SHP77 (cell line): ENCODE data around the gene MAPK4.
"Not testable (repeated sequence)": the region's sequence is repeated elsewhere in the genome, so short reads cannot be mapped to it uniquely, and the experiment has no call there.

Source experiments
- DNase-seq, 2 experiments: peaks; one replicate each; lab custom pipeline; 2025; lab: John Stamatoyannopoulos, UW

MAPK4 gene

DNA sequence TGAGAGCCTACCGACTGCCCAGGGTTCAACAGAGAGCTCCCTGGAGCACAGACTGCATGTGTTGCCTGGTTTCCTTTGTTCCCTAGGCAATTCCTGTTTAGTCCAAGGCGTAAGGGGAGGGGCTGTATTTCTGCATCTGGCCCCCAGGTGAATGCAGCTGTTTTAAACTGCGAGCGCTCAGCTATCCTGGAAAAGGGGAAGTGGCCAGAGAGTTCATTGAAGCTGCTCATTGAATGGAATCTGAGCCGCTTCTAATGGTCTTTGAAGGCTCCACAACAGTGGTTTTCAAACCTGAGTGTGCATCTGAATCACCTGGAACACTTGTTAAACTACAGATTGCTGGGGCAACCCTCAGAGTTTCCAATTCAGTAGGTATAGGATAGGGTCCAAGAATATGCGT is 18.1 kb downstream of the MAPK4 start:
- DNase-seq = no peak

DNA sequence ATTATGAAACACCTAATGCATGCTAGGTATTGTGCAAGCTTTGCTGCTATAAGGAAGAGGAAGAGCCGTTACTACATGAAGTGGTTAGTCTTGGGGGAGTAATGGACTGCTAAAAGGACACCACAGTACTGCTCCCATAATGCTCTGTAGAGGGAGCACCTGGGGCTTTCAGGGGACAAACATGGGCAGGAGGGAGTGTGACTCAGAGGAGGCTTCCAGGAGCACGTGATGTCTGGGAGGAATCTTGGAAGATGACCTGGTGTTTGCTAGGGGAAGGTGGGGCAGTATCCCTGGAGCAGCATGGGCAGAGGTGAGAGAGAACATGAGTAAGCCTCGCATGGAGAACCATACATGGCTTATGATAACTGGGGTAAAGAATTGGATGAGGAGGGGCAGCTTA is 18.8 kb downstream of the MAPK4 start:
- no peak for DNase-seq

DNA sequence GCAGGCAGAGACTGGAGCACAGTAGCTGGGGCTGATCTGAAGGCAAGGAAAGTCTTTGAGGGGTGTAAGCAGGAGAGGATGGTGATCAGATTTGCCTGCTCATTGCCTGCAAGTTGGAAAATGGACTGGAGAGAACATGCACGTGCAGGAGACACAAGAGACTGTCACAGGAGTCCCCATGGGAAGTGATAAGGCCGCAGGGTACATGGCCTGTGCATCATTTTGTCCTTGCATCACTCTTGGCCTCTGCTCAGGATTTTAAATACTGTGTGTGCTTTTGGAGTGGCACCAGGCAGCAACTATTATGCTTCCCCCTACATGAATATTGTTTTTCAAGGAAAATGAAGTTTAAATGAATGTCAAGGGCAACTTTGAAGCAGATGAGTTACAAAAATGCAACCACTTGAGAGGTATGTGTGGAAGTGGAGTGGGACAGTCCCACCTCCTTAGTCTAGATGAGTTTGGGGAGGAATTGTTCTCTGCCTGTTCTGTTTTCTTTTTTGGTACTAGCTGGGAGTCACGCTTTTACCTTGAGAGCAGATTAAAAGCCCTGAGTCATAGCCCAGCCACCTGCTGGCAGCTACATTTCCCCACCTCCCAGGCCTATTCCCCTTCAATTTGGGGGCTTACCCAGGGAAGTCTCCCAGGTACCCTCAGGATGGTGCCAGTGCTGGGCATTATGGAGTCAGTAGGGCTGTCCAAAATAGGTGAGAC is 19.3 kb downstream of the MAPK4 start:
- no peak for DNase-seq

DNA sequence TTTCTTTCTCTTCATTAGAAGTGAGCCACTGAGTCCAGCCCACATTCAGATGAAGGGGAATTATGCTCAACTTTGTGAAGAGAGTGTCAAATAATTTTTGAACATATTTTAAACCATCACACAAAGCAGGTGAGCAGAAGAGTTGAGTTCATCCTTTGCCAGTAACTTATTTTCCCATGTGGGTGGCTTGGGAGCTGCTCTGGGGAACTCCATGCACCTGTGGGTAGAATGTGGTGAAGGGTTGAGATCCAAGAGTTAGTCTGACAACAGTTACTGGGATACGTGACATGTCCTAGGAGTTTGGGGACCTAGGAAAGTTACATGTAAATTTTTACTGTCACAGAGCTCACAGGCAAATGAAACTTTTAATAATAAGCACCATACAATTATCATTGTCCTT is 21.6 kb downstream of the MAPK4 start:
- no peak for DNase-seq

DNA sequence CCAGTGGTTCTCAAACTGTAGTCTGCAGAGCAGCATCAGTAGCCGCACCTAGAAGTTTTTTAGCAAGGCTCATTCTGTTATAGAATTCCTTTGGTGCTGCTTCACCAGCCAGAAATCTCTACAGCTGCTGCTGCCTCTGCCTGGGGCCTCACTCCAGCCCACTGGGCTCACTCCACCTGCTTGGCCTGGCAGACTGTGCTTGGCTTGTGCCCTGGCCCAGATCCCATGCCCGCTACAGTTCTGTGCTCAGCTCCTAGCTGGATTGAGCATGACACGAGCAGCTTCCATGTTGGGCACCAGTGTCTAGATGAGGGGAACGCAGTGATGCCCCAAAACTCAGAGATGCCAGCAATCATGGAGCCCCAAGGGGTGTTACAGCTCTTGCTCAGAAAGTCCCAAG is 22.6 kb downstream of the MAPK4 start:
- DNase-seq = no peak

DNA sequence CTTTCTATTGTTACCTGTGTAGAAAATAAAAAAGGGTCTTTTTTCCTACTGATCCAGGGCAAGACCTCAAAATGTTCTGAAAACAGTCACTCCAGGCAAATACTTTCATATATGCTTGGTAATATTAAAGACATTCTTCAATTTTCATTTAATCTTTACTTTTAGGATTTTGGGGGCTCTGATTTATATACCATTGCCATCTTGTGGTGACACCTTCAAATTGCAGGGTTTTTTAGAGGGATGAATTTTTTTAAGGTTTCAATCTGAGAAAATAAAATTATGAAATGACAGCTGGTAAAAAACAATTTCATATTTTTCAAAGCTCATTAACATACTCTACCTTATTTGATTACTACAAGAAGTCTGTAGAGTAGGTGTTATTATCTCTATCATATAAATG is 26.8 kb downstream of the MAPK4 start:
- DNase-seq = no peak

DNA sequence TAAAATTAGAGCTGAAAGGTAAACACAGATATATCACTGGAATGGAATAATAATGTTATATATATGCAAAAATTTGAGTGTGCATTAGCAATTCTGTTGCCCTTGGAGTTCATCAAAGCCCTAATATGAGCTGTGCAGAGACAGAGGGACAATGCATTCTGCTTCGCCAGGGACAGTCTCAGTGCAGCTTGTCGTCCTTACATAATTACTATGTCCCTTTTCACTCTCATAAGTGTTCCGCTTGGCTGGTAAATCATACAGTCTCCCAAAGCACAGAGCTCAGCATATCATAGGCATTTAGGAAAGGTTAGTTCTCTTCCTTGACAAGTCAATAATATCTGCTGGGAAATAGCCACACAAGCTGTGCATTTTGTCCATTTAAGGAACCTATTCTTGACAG is 30.7 kb downstream of the MAPK4 start:
- no peak for DNase-seq

DNA sequence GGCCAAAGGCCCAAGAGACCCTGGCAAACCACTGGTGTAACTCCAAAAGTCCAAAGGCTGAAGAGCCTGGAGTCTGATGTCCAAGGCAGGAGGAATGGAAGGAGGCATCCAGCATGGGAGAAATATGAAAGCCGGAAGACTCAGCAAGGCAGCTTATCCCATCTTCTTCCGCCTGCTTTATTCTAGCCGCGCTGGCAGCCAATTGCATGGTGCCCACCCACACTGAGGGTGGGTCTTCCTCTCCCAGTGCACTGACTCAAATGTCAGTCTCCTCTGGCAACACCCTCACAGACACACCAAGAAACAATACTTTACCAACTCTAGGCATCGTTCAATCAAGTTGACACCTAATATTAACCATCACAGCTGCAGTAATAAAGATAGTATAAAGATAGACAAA is 34.1 kb downstream of the MAPK4 start:
- no peak for DNase-seq

DNA sequence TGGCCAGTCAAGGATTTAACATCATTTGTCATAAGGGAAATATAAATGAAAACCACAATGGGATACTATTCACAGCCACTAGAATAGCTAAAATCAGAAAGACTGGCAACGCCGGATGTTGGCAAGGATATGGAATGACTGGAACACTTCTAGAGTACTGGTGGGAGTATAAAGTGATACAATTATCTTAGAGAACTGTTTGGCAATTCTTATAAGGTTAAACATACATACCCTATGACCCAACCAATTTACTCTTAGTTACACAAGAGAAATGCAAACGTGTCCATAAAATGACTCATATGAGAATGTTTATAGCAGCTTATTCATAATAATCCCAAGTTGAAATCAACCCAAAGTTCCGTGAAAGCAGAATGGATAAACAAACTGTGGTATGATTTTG is 35.1 kb downstream of the MAPK4 start:
- no peak for DNase-seq

DNA sequence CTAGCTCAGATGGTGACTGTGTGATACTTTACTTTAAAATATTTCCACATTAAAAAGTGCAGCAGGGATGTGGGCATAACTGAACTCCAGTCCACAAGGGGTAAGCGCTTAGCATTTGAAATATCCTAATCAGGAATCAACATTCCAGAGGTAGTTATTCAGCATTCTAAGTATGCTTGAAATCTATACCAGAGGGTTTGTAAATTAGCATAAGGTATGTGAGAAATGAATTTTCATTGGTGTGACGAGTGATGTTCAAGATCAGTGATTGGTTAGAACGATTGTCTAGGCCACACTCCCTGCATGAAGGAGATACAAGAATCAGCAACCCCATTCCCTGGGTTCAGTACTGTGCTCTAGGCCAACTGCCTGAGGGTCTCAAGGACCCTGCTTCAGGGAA is 42.6 kb downstream of the MAPK4 start:
- DNase-seq = no peak

DNA sequence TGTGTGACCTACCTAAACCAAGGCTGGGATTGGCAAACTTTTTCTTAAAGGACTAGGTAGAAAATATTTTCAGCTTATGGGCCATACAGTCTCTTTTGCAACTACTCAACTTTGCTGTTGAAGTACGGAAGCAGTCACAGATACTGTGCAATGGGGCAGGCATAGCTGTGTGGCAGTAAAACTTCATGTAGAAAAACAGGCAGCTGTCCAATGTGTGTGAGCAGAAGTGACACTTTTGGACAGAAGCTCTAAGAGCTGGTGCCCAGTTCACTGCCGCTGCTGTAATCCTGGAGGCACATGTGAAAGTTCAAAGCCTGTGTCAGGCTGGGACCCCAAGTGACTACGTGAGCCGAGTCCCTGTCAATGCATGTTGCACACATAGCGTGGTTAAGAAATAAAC is 46.7 kb downstream of the MAPK4 start:
- DNase-seq = no peak

DNA sequence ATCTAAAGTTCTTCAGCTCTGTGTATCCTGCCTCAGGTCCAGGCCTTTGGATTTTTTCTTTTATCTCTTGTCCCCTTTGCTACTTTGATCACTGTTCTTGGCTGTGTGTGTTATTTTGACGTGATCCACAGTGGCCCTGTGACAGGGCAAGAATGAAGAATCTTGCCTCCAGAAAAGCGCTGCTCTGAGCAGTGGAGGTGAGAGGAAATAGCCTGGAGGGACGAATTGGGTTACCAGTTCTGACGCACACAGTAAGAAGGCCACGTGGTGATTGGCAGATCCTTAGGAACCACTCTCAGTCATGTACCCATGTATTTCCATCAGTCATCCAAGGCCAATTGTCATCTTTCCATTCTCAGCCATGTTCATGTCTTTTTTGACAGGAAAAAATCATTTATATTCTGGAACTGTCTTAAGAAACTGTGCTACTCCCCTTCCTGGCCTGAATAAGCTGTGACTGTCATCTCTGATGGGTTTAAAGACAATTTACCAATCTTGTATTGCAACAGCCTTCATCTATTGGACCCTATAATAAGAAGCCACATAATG is 47.6 kb downstream of the MAPK4 start:
- no peak for DNase-seq

DNA sequence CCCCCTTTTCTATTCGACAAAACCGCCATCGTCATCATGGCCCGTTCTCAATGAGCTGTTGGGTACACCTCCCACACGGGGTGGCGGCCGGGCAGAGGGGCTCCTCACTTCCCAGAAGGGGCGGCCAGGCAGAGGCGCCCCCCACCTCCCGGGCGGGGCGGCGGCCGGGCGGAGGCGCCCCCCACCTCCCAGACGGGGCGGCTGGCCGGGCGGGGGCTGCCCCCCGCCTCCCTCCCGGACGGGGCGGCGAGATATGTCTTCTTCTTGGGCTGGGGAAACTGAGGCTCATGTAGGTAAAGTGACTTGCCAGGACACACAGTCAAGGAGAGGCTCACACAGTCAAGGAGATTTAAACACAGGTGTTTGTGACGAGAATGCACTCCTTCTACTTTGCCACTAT is 49.3 kb downstream of the MAPK4 start:
- not testable (repeated sequence) for DNase-seq

DNA sequence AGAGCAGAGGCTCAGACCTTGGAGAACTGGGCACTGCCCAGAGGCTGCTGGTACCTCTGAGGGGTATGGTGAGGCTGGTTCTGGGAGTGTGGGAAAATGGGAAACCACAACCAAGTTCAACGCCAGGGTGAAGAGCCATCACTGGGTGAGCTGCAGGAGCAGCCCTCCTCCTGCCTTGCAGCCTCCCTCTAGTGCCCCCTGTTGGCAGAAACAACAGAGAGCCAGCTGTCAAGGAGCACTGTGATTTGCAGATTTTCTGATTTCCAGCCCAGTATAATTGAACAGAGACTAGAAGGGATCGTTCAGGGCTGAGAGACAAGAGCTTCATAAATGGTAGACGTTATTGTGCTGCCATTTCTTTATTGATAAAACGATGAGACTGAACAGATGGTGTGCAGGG is 50.5 kb downstream of the MAPK4 start:
- no peak for DNase-seq

DNA sequence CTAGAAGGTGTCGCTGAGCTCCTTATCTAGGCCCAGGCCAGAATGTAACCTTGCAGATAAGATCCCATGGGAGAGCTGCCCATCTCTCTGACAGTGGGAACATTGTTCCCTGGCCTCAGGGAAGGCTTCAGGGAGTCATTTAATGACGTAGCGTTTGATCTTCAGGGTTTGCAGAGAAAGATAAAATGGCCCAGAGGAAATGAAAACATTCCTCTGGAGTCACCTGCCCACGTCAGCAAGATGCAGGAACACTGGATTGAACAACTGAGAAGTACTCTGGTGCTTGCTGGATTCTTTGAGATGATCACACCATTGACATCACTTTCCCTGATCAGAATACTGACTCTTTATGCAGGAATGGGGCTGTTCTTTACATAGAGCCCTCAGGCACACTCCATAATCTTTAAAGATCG is 51.6 kb downstream of the MAPK4 start:
- DNase-seq = no peak

DNA sequence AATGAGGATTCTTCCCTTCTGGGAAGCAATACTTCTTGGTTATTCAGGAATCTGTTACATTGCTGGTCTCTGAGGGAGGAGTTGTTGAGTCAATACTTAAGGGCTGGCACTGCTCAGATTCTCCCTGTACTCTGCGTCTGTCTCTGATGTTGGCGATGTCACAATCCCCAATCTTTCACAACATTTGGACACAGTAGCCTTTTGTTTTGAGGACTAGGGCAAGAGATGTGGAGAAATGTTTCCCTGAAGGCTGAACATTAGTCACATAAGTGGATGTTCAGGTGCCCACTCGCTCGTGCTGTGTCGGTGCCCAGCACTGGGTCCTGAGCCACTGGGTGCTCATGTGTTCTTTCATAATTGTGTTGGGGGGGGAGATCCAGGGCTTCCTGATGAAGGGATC is 55.0 kb downstream of the MAPK4 start:
- DNase-seq = no peak

DNA sequence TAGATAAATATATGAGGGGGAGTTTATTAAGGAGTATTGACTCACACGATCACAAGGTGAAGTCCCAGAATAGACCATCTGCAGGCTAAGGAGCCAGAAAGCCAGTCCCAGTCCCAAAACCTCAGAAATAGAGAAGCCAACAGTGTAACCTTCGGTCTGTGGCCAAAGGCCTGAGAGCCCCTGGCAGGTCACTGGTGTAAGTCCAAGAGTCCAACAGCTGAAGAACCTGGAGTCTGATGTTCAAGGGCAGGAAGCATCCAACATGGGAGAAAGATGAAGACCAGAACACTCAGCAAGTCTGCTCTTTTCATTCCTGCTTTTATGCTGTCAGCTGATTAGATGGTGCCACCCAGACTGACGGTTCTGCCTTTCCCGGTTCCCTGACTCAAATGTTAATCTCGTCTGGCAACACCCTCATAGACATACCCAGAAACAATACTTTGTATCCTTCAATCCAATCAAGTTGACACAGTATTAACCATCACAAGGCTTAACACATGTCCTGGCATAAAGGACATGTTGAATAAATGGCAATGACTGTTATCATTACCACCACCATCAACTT is 56.7 kb downstream of the MAPK4 start:
- DNase-seq = no peak

DNA sequence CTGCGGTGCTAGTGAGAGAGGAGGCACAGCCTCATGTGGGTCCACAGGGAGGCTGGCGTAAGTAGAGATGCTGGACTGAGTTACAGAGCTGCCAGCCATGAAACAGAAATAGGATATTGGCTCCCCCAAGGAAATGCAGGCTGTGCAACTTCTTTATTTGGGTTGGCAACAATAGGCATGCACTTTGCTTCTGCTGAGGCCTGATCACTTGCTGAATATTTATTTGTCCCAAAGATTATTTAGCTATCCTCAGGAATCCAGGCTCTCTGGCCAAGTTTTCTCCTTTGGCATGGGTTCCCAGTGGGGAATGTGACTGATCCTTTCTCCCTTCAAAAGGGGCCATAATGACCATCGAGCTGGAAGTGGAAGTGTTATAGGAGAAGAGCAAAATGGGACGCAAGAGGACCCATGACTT is 60.0 kb downstream of the MAPK4 start:
- DNase-seq = no peak

DNA sequence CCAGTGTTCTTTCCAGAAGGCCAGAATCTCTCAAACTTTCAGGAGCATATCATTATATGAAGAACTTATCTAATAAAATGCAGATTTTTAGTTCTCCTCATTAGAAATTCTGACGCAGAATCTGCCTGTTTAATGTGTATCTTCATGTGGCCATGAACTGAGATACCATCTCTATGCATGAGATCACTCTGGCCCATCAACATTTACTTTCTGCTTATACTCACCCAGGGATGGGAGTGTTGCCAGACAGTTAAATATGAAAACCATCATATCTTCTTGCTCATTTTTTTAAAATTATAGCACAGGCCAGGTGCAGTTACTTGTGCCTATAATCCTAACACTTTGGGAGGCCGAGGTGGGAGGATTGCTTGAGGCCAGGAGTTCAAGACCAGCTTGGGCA is 60.4 kb downstream of the MAPK4 start:
- DNase-seq = no peak

DNA sequence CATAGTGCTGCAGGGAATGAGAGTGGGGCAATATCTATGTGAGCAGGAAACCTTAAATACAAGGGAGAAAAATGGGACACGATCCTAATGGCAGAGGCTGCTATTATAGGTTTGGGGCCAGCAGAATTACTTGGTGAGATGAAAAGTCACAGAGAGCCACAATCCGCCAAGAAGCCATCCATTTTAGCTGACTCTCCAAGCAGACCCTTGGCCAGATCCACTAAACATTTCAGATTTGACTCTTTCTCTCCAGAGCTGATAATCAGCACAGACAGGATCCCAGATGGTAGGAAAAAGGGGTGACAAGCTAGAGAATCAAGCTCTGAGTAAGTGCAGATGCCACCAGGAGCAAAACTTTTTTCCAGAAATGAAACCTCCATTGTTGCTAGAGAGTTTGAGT is 61.5 kb downstream of the MAPK4 start:
- DNase-seq = no peak

DNA sequence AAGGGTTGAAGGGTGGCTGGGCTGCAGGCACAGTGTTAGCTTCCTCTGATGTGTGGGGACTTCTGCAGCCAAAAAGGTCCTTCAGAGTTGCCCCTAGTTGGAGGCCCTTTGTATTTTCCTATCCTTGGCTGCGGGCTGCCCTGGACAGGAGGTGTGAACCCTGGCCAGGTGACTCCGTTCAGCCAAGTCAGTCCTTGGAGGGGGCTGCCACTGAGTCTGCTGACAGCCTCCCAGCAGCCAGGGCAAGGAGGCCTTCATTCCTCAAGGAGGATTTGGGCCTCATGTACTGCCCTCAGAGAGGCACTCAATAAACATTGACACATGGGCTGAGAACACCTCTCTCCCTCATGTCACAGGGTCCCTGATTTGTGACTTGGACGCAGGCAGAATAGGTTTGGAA is 62.4 kb downstream of the MAPK4 start:
- DNase-seq = no peak

DNA sequence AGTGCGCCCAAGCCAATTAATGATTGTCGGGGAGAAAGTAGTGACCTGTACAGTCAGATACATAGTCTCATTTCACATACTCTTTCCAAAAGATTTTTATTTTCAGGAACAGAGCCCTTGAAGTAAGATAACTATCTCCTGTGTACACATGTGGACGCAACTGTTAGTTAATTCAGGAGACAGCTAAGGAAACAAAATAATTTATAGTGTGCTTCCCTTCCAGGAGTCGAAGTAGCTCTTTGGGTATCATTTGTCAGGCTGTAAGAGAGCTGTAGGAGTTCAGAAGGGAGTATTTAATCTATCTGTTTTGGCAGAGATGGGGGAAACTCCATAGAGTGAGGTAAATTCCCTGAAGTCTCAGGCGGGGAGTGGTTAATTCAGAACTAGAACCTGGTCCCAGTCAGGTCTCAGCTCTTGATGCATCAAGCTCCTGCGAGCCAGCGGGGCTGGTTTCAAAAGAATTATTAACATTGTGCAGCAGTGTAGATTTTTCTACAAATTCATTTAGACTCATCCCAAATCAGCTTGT is 63.0 kb downstream of the MAPK4 start:
- no peak for DNase-seq

DNA sequence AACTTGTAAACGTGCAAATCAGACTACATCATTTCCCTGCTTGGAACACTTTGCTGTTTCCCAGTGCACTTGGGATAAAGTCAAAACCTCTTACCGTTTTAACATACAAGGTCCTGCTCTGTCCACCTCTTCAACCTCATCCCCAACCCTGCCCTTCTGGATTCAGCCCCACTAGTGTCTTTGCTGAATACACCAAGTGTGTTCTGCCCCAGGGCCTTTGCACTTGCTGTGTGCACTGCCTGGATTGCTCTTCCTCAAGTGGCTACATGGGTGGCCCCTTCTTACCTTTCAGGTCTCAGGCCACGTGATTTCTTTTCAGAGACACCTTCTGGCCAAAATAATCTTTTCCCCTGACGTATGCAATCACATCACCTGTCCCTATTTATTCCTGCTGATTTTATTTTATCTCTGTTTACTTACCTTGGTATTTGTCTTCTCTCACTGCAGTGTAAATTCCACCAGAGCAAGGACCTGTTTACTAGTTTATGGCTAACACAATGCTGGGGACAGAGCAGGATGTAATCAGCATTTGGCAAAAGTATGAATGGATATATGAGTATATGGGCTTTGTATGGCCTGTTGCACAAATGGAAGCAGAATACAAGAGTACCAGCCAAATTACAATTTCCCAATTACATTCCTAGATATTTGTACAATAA is 63.9 kb downstream of the MAPK4 start:
- no peak for DNase-seq
